ENCODE results near the gene PRSS3. TPM values are rescaled to one million over a fixed set of nuclear protein-coding genes. Genes with fewer than 3 reads are reported as not detected.
"Not testable (repeated sequence)": the region's sequence is repeated elsewhere in the genome, so short reads cannot be mapped to it uniquely, and the experiment has no call there.

Gene PRSS3
- total and polyA plus RNA-seq, 10 donors = 0.09 to 0.42 TPM; not detected in 8

DNA sequence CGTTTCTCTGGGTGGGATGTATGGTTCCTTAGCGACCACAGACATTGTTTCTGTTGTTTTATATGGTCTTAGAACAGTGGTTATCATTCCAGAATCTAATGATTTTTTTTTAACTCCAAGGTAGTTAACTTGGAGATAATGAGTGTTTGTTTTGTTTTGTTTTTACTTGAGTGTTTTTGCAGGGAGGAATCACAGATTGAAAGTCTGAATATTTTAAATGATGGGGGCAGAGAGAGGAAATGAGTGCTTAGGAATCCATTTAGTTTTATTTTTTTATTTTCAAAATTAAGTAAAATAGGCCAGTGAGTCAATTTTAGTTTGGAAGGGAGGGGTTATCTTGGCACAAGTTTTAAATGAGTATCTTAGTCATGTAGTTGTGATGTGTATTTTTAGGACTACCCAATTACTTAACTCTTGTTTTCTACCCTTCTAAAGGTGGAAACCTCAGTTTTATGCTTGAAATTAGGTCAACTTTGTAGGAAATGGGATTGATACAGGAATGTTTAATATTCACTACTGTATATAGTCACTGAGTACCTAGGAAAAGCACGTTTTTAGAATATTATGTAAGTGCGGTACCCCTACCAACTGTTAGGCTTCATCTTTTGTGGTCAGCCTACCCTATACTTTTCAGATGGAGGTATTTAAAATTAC lies 23.6 kb downstream of the PRSS3 start:
- no peaks in the 10 kb centered on the region for H3K9me3 ChIP-seq
- TF ChIP-seq POLR2A (IDR thresholded peaks at IDR 0.05) (no peak), POLR2AphosphoS5 (IDR thresholded peaks at IDR 0.05) (no peak)
- TF ChIP-seq, protein P1, sequence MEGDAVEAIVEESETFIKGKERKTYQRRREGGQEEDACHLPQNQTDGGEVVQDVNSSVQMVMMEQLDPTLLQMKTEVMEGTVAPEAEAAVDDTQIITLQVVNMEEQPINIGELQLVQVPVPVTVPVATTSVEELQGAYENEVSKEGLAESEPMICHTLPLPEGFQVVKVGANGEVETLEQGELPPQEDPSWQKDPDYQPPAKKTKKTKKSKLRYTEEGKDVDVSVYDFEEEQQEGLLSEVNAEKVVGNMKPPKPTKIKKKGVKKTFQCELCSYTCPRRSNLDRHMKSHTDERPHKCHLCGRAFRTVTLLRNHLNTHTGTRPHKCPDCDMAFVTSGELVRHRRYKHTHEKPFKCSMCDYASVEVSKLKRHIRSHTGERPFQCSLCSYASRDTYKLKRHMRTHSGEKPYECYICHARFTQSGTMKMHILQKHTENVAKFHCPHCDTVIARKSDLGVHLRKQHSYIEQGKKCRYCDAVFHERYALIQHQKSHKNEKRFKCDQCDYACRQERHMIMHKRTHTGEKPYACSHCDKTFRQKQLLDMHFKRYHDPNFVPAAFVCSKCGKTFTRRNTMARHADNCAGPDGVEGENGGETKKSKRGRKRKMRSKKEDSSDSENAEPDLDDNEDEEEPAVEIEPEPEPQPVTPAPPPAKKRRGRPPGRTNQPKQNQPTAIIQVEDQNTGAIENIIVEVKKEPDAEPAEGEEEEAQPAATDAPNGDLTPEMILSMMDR (IDR thresholded peaks at IDR 0.05 in 8 of 11, conservative IDR thresholded peaks at IDR 0.05 in 3 of 11) = no peak
- no peaks in the 10 kb centered on the region for H3K27me3 ChIP-seq (replicated peaks in 1 of 7)
- peak overlapping the region in 7 of 8 donors; percentile 98 to 100 (median 99) for H3K27ac ChIP-seq
- intact Hi-C loops (cut with DNase I; ENCODE audit: low total_unique reads) = no loop called here
- peak overlapping the region; percentile 64 to 92 (median 76) for H3K4me3 ChIP-seq
- no peak for DNase-seq
- WGBS, 5 donors = 18 to 23% (median 19%) methylated on average over 4 of the region's 4 CpGs
- peaks cover 33 to 85% (median 74%) of the 10 kb centered on the region in 6 donors for H3K4me1 ChIP-seq
- H3K36me3 ChIP-seq = peaks cover 0 to 6% (median 0%) of the 10 kb centered on the region in 6 donors

DNA sequence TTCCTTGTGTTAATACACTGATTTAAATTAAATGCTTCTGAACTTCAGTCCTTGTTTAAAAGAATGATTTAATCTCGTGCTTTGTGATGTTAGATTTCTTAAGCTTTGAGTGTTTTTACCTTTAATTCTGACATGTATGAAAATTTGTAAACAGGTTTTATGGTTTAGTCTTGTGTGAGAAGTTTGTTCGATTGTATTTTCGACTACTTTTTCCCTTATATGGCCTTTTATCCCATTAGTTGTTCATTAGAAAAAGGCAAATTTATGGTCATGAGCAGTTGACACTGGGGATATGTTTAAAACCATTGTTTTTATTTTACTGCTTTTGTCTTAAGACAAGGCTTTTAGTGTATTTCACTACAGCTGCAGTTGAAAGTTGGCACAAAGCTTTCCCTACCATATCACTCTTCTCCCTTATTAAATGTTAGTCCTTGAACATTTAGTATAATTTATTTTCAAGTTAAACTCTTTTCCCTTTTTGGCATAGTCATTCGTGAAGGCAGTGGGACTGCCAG lies 24.9 kb downstream of the PRSS3 start:
- peak overlapping the region in 4 of 8 donors; percentile 7 to 100 (median 60) for H3K27ac ChIP-seq
- intact Hi-C loops (cut with DNase I; ENCODE audit: low total_unique reads) = no loop called here
- TF ChIP-seq POLR2AphosphoS5 (IDR thresholded peaks at IDR 0.05) (no peak), POLR2A (IDR thresholded peaks at IDR 0.05) (no peak)
- TF ChIP-seq, protein P1 (IDR thresholded peaks at IDR 0.05 in 8 of 11, conservative IDR thresholded peaks at IDR 0.05 in 3 of 11) = no peak
- H3K36me3 ChIP-seq = peaks cover 0 to 13% (median 0%) of the 10 kb centered on the region in 6 donors
- H3K4me3 ChIP-seq = peak overlapping the region in 2 of 8 donors; percentile 3 to 92
- H3K4me1 ChIP-seq = peaks cover 25 to 85% (median 71%) of the 10 kb centered on the region in 6 donors
- no peak for DNase-seq
- WGBS, 5 donors = 62 to 71% (median 67%) methylated on average over 4 of the region's 4 CpGs
- H3K9me3 ChIP-seq = no peaks in the 10 kb centered on the region
- no peaks in the 10 kb centered on the region for H3K27me3 ChIP-seq (replicated peaks in 1 of 7)

DNA sequence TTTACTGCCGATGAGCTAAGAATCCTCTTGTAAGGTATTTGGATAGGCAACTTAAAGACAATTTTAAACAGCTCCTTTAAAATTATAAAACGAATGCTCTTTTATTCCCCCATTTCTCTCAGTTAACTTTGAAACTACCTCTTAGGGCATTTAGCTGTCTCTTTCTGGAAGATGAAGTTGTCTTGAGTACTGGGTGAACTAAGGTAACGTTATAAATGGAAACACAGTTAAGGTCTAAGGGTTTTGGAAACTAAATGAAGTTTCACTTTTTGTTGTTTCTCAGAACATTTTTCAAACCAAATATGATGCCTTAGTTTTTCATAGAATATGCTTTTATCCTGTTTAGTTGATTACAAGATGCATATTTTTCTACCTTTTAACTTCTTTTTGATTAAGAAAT lies 28.4 kb downstream of the PRSS3 start:
- Histone ChIP-seq H3K27me3 (replicated peaks in 1 of 7) (no peaks in the 10 kb centered on the region), H3K4me3 (no peak overlapping the region), H3K4me1 (peaks cover 21 to 96% (median 58%) of the 10 kb centered on the region in 6 donors), H3K9me3 (no peaks in the 10 kb centered on the region), H3K27ac (no peak overlapping the region), H3K36me3 (peaks cover 0 to 35% (median 0%) of the 10 kb centered on the region in 6 donors)
- no peak for DNase-seq
- intact Hi-C loops (cut with DNase I; ENCODE audit: low total_unique reads) = no loop called here
- 73 to 83% (median 78%) methylated on average over 3 of the region's 3 CpGs for WGBS, 5 donors
- TF ChIP-seq, protein P1 (IDR thresholded peaks at IDR 0.05 in 8 of 11, conservative IDR thresholded peaks at IDR 0.05 in 3 of 11) = no peak
- no peak for TF ChIP-seq POLR2A (IDR thresholded peaks at IDR 0.05)
- TF ChIP-seq POLR2AphosphoS5 (IDR thresholded peaks at IDR 0.05) = no peak

DNA sequence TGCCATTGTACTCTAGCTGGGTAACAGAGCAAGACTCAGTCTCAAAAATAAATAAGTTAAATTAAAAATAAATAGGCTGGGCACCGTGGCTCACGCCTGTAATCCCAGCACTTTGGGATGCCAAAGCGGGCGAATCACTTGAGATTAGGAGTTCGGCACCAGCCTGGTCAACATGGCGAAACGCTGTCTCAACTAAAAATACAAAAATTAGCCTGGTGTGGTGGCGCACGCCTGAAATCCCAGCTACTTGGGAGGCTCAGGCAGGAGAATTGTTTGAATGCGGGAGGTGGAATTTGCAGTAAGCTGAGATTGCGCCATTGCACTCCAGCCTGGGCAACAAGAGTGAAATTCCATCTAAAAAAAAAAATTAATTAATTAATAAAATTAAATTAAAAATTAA lies 31.9 kb downstream of the PRSS3 start:
- peak; percentile 21 for DNase-seq
- peaks cover 0 to 42% (median 0%) of the 10 kb centered on the region in 6 donors for H3K36me3 ChIP-seq
- H3K9me3 ChIP-seq; H3K4me3 ChIP-seq; H3K27me3 ChIP-seq (replicated peaks in 1 of 7); H3K27ac ChIP-seq; intact Hi-C loops (cut with DNase I; ENCODE audit: low total_unique reads): not testable (repeated sequence)
- peaks cover 0 to 95% (median 41%) of the 10 kb centered on the region in 6 donors for H3K4me1 ChIP-seq
- 97 to 99% (median 98%) methylated on average over 11 of the region's 11 CpGs for WGBS, 5 donors

DNA sequence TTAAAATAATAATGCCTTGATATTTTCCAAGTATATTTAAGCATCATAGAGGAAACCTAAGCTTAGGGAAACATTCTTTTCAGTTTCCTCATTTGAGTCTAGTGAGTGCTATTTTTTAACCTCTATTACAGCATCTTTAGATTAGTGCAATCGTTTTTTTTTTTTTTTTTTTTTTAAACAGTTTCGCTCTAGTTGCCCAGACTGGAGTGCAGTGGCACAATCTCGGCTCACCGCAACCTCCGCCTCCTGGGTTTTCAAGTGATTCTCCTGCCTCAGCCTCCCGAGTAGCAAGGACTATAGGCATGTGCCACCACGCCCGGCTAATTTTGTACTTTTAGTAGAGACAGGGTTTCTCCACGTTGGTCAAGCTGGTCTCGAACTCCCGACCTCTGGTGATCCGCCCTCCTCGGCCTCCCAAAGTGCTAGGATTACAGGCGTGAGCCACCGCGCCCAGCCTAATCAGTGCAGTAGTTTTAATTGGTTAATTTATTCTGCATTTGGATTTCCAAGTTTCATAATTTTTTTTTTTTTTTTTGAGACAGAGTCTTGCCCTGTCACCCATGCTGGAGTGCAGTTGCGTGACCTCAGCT lies 34.4 kb downstream of the PRSS3 start:
- Histone ChIP-seq H3K27ac (peak overlapping the region in 5 of 8 donors; percentile 4 to 74 (median 65)), H3K4me1 (peaks cover 0 to 94% (median 26%) of the 10 kb centered on the region in 6 donors), H3K36me3 (peaks cover 0 to 29% (median 0%) of the 10 kb centered on the region in 6 donors)
- H3K27me3 ChIP-seq (replicated peaks in 1 of 7); H3K4me3 ChIP-seq; H3K9me3 ChIP-seq; intact Hi-C loops (cut with DNase I; ENCODE audit: low total_unique reads): not testable (repeated sequence)
- peak; percentile 68 for DNase-seq
- WGBS, 5 donors = 84 to 94% (median 87%) methylated on average over 17 of the region's 17 CpGs
